ENCODE data around the gene TMEM87A.

- TF ChIP-seq CTCF (IDR thresholded peaks at IDR 0.05) (no peak), POLR2A (IDR thresholded peaks at IDR 0.05) (no peak)
Measured at GRCh38 chr15:42199126-42199525, 74.1 kb downstream of the TMEM87A start.

All from heart left ventricle (tissue), 13 donors.